Heart left ventricle (tissue), 13 donors: ENCODE measurements around the gene TAPBPL.

Source experiments
- POLR2A ChIP-seq, 2 donors: fragments of 450-650 bp; IDR thresholded peaks; one replicate each; pipeline ENCODE4 v1.6.1; 2017; ENCODE audit warnings: antibody characterized with exemption in 2 of 2, mild to moderate bottlenecking in 2 of 2, moderate library complexity in 2 of 2
- TF ChIP-seq, protein P1 (sequence below), 12 donors: fragments of 200-600 bp; sonication (generic) in 4 of 12; IDR thresholded peaks; one replicate each; pipeline versions ENCODE4 v1.5.0 to v1.8.0; 2018 to 2022; ENCODE audit warnings: antibody characterized with exemption in 12 of 12, mild to moderate bottlenecking in 5 of 12
- donor health status: ischemic (EF 13 %, LVEDD 7.1; RV severe dilation, severe dysfunction).
- donor health status: DM: no; HTN: yes; CAD: no.
- donor health status: DM: no; HTN: no; CAD: no.
- donor health status: ischemic (EF 25% LVEDD 6.9; RV normal size, moderate dysfunction).
- donor health status: ischemic (EF 25% LVEDD 5.7; RV mildly dilated, moderate dysfunction).
- donor health status: ischemic (EF 35%, LVEDD 5.7; RV mildly dilated, moderate dysfunction).
- donor health status: nonischemic (EF 11% LVEDD 7.7; RV severe dilation, severe dysfunction).
- donor health status: DM: yes; HTN: yes; CAD: no.
- donor health status: PGD.
- donor health status: ischemic (EF 29% LVEDD 5.4; RV normal size, mild dysfunction).
- donor health status: nonischemic (EF 23%, LVEDD 6.1; RV moderate dilation, normal function).

GRCh38 chr12:6494258-6494743, 42.5 kb downstream of the TAPBPL start:
- TF ChIP-seq, protein P1, sequence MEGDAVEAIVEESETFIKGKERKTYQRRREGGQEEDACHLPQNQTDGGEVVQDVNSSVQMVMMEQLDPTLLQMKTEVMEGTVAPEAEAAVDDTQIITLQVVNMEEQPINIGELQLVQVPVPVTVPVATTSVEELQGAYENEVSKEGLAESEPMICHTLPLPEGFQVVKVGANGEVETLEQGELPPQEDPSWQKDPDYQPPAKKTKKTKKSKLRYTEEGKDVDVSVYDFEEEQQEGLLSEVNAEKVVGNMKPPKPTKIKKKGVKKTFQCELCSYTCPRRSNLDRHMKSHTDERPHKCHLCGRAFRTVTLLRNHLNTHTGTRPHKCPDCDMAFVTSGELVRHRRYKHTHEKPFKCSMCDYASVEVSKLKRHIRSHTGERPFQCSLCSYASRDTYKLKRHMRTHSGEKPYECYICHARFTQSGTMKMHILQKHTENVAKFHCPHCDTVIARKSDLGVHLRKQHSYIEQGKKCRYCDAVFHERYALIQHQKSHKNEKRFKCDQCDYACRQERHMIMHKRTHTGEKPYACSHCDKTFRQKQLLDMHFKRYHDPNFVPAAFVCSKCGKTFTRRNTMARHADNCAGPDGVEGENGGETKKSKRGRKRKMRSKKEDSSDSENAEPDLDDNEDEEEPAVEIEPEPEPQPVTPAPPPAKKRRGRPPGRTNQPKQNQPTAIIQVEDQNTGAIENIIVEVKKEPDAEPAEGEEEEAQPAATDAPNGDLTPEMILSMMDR (IDR thresholded peaks at IDR 0.05), result no peak
- no peak for TF ChIP-seq POLR2A (IDR thresholded peaks at IDR 0.05)
